Cardiac atrium fibroblast (primary cell): ENCODE measurements around the gene OR13C2. TPM values are rescaled to one million over a fixed set of nuclear protein-coding genes. Genes with fewer than 3 reads are reported as not detected.

Experiments
- total RNA-seq: library from RNA; depleted of rRNA; stranded (reverse); fragments of >200 nt; gene quantifications from 2 replicates; pipeline ENCODE4 v1.2.3, GENCODE V29; 2015

OR13C2 gene, protein sequence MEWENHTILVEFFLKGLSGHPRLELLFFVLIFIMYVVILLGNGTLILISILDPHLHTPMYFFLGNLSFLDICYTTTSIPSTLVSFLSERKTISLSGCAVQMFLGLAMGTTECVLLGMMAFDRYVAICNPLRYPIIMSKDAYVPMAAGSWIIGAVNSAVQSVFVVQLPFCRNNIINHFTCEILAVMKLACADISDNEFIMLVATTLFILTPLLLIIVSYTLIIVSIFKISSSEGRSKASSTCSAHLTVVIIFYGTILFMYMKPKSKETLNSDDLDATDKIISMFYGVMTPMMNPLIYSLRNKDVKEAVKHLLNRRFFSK
- not detected in 2 replicates for total RNA-seq

GRCh38 chr9:104605527-104605926, at the start of gene OR13C2:
OR13C2 (minus strand) TSS chr9:104605627; CDS start chr9:104605627, 0 bp downstream.

GRCh38 chr9:104618104-104618503, 12.7 kb upstream of the OR13C2 start, which contains the start of gene OR13C9:
OR13C9 (minus strand) TSS chr9:104618204; CDS start chr9:104618204, 0 bp downstream.

GRCh38 chr9:104599313-104599712, 6.1 kb downstream of the OR13C2 start, which contains the start of gene OR13C5:
OR13C5 (minus strand) TSS chr9:104599413; CDS start chr9:104599413, 0 bp downstream.

GRCh38 chr9:104568868-104569267, 36.6 kb downstream of the OR13C2 start, which contains the start of gene OR13C8:
OR13C8 (plus strand) TSS chr9:104569168; CDS start chr9:104569168, 0 bp downstream.

Other genes starting within 250 kb of the OR13C2 start
- not detected in 2 replicates for gene OR13F1, start 101.4 kb downstream of the OR13C2 start, total RNA-seq
- gene OR13C4, start 78.4 kb downstream of the OR13C2 start, total RNA-seq: not detected in 2 replicates
- not detected in 2 replicates for gene OR13C3, start 68.8 kb downstream of the OR13C2 start, total RNA-seq
- not detected in 2 replicates for gene OR13C8, start 36.5 kb downstream of the OR13C2 start, total RNA-seq
- not detected in 2 replicates for gene OR13C5, start 6.2 kb downstream of the OR13C2 start, total RNA-seq
- gene OR13C9, start 12.6 kb upstream of the OR13C2 start, total RNA-seq: not detected in 2 replicates
- not detected in 2 replicates for gene OR13D1, start 88.9 kb upstream of the OR13C2 start, total RNA-seq
- 34.8 and 53.3 TPM in 2 replicates for gene NIPSNAP3A, start 142.1 kb upstream of the OR13C2 start, total RNA-seq
- gene NIPSNAP3B, start 158.5 kb upstream of the OR13C2 start, total RNA-seq: 0.32 and 4.5 TPM in 2 replicates